GM06990 (cell line): ENCODE data around the gene CEND1.

Experiments used
- DNase-seq: peaks from one replicate; pipeline ENCODE4 v3.0.0-alpha.2; 2011; ENCODE audit not compliant: insufficient read length; ENCODE audit errors: extremely low read depth
- H3K27me3 ChIP-seq: replicated peaks from 2 replicates; pipeline ENCODE4 v1.6.0; 2011; ENCODE audit warnings: low read length; ENCODE audit not compliant: control insufficient read depth, insufficient read depth
- H3K36me3 ChIP-seq: 2 replicates; pipeline ENCODE4 v1.5.1; 2011; ENCODE audit warnings: low read length; ENCODE audit not compliant: control insufficient read depth, insufficient read depth
- H3K4me3 ChIP-seq: replicated peaks from 2 replicates; pipeline ENCODE4 v1.5.1; 2011; ENCODE audit warnings: low read depth, mild to moderate bottlenecking, control low read depth, low read length
- TF ChIP-seq, protein P1 (sequence below): IDR thresholded peaks from 2 replicates; pipeline ENCODE4 v1.5.1; 2011; ENCODE audit warnings: low read length, control low read depth, mild to moderate bottlenecking, inconsistent platforms; ENCODE audit not compliant: insufficient read depth, poor library complexity, severe bottlenecking

Gene CEND1

DNA sequence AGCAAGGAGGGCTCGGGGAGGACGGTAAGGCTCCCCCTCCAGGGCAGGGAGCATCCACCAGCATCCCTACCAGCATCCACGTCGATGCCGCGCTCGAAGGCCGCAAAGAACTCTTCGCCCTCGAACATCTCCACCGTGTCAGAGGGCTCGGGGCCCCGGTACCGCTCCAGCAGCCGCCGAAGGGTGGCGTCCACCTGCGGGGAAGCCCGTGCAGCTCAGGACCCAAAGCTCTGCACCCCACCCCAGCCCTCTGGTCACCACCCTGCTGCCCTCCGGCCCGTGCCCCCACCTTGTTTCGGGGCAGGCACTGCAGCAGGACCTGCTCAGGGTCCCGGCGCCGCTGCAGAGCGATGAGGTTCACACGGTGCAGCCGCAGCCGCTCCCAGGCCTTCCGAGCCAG, 10.6 kb upstream of the CEND1 start:
- Histone ChIP-seq H3K36me3 (peaks cover 10% of the 10 kb centered on the region), H3K4me3 (no peak overlapping the region), H3K27me3 (no peaks in the 10 kb centered on the region)
- TF ChIP-seq, protein P1, sequence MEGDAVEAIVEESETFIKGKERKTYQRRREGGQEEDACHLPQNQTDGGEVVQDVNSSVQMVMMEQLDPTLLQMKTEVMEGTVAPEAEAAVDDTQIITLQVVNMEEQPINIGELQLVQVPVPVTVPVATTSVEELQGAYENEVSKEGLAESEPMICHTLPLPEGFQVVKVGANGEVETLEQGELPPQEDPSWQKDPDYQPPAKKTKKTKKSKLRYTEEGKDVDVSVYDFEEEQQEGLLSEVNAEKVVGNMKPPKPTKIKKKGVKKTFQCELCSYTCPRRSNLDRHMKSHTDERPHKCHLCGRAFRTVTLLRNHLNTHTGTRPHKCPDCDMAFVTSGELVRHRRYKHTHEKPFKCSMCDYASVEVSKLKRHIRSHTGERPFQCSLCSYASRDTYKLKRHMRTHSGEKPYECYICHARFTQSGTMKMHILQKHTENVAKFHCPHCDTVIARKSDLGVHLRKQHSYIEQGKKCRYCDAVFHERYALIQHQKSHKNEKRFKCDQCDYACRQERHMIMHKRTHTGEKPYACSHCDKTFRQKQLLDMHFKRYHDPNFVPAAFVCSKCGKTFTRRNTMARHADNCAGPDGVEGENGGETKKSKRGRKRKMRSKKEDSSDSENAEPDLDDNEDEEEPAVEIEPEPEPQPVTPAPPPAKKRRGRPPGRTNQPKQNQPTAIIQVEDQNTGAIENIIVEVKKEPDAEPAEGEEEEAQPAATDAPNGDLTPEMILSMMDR: no peak
- no peak for DNase-seq

DNA sequence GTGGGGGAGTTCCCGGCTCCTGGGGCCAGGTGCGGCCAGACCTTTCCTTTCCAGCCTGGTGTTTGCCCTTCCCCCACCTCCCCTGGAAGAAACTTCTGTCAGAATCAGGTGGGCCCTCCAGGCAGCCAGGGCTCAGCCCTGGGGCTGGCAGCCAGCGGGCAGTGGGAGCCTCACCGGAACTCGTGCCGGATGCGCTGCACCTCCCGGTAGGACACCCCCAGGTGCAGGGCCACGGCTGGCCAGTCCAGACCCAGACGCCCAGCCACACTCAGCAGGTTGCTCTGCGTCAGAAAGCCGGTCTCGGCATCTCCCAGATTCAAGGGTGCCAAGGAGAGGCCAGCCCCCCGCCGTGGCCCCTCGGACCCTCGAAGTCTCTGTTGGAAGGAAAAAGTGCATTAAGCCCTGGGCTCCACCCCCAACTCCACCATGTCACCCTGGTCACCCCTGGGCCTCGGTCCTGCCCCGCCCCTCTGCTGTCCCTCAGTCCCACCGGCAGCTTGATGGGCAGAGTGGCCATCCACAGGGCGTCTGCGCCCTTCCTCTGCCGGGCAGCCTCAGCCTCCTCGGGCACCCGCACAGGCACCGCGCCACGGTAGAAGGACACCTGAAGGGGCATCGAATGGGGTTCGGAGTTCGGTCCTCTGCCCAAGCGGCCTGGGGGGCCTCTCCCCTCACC, 9.9 kb upstream of the CEND1 start:
- no peak overlapping the region for H3K4me3 ChIP-seq
- H3K36me3 ChIP-seq: peaks cover 10% of the 10 kb centered on the region
- no peak for DNase-seq
- TF ChIP-seq, protein P1: no peak
- no peaks in the 10 kb centered on the region for H3K27me3 ChIP-seq

DNA sequence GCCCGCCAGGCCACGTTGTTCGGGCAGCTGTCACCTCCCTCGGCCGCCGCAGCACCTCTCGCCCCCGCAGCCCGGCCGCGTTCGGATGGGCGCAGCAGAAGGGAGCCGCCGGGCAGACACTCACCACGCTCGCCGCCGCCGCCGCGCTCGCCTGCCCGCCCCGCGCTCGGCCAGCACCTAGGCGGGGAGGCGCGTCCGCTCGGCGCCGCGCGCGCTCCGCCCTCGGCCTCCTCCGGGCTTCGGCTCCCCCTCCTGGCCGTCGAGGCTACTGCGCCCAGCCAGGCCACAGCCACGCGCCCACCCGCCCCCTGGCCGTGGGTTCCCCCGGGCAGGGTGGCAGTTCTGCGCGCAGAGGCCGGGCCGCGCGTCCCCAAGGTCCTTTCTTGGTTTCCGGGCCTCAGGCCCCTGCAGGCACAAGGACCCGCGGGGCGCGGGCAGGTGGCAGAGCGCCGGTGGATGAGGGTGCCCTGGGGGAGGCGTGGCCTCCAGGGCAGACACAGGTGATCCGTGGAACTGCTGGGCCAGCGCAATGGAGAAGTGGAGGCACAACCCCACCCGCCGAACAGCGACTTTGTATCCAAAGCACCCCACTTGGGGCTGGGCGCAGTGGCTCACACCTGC, 8.3 kb upstream of the CEND1 start, which contains the start of gene SLC25A22:
Gene SLC25A22 (minus strand): TSS at position 189 of the 621 bp plus-strand sequence. CDS start 3,275 bp downstream, outside the sequence.
- H3K27me3 ChIP-seq: no peaks in the 10 kb centered on the region
- H3K4me3 ChIP-seq: peak within 1 kb of the TSS; percentile 91
- peaks cover 22% of the 10 kb centered on the region for H3K36me3 ChIP-seq
- DNase-seq: peak; percentile 89
- TF ChIP-seq, protein P1: peak; percentile 47

DNA sequence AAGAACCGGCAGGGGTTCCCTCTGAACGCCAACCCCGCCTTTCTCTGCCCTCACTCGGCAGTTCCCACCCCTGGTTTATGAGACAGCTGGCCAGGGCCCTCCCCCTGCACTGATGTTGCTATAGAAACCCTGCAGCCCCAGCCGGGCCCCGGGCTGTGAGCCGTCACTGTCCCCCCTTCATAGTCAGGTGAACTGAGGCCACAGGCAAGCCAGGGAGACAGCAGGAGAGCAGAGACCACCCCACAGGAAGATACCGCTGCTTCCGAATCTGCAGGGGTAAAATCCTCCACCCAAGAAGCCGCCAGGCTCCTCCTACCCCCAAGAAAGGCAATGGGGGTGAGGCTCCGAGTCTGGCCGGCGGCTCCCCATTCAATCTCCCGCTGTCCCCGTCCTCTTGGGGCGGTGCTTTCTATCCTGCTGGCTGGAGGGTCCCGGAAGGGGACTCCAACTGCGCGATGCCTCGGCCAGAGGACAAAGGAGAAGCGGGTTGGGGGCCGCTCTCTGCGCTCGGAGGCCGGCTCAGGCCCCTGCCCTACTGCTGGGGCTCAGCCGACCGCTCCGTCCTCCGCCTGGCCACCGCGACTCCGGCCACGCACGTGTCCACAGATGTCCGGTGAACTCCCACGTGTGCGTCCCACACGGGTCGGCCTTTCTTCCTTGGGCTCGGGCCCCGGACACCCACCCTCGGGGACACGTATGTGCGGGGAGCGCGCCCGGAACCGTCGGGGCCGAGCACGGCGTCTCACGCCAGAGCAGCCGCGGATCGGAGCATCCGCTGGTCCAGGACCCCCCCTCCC, 7.6 kb upstream of the CEND1 start:
- Histone ChIP-seq H3K4me3 (peak overlapping the region; percentile 91), H3K27me3 (no peaks in the 10 kb centered on the region), H3K36me3 (peaks cover 21% of the 10 kb centered on the region)
- TF ChIP-seq, protein P1: no peak
- peak; percentile 87 for DNase-seq

DNA sequence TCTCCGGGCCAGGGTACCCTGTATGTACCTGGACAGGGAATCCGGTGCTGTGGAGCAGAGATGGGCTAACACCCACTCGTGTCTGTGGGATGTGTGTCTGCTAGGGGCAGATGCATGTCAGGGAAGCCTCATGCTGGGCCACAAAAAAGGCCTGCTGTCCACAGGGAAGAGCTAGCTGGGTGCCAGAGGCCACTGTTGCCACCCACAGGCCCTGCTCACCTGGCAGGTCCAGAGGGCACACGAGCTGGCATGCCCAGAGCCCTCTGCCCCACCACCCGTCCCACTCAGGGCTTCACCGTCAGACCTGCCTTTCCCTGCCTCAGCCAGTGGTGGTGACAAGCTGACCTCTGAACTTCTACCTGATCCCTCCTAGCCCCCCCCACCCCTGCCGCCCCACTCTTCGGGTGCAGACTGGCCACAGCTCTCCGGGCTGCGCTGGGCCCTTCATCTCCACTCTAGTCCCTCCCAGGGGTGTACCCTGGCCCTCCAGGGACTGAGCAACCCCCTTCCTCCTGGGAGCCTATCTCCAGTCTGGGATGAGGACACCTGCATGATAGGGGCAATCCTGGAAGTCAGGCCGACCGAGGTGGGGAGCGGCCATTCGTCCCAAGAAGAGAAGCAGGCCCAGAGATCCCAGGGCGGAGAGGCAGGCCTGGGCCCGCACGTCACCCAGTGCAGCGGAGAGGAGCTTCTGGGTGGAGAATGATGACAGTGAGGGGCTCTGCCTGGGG, 6.8 kb upstream of the CEND1 start:
- H3K36me3 ChIP-seq: peaks cover 19% of the 10 kb centered on the region
- no peaks in the 10 kb centered on the region for H3K27me3 ChIP-seq
- DNase-seq: no peak
- TF ChIP-seq, protein P1: no peak
- peak overlapping the region; percentile 91 for H3K4me3 ChIP-seq
